Hepatocyte (in vitro differentiated cells): ENCODE results near the gene KIRREL3.

Experiments
- CTCF ChIP-seq: fragments of 200-600 bp; sonication (generic); IDR thresholded peaks from 2 replicates; pipeline ENCODE4 v1.5.1; 2016; ENCODE audit warnings: antibody characterized with exemption, mild to moderate bottlenecking; ENCODE audit not compliant: poor library complexity
- EZH2phosphoT487 ChIP-seq: fragments of 200-600 bp; sonication (generic); IDR thresholded peaks from one replicate; pipeline ENCODE4 v1.6.1; 2018; ENCODE audit warnings: antibody characterized with exemption, mild to moderate bottlenecking, low read depth, moderate library complexity; ENCODE audit not compliant: unreplicated experiment, severe bottlenecking

- TF ChIP-seq CTCF (no peak), EZH2phosphoT487 (no peak)
These were observed 533.6 kb downstream of the KIRREL3 start for GRCh38 chr11:126467046-126467370.
